ENCODE measurements around the gene BABAM1.

BABAM1 gene

DNA sequence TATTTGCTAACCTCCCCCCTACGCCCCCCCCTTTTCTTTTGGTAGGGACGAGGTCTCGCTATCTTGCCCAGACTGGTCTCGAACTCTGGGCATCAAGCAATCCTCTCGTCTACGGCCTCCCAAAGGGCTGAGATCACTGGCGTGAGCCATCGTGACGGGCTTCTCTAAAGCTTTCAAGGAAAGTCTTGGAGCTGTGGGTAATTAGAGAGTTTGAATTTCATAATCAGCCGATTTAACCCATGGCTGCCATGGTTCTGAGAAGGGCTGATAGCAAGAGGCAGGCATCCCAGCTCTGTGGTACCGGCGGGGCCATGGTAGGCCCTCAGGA, 36.7 kb downstream of the BABAM1 start:
- no peak for DNase-seq

- no peak for DNase-seq
These were observed 37.4 kb downstream of the BABAM1 start for GRCh38 chr19:17304386-17305215.

DNA sequence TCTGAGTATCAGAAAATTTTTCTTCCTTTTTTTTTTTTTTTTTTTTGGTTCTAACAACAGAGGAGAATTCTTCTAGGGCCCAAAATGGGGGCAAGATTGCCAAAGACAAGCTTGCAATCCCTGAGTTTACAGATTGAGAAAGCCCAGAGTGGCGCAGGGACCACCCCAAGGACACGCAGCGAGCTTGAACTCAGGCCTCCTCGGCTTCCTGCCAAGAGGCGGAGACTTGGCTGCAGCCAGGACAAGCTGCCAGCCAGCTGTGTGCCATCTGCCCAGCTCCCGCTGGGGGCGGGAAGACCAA, 37.9 kb downstream of the BABAM1 start:
- DNase-seq, result no peak

GRCh38 chr19:17305517-17306284, 38.5 kb downstream of the BABAM1 start, which contains the start of gene MRPL34:
Gene MRPL34, plus strand, starts transcription at chr19:17305872. Its CDS starts 21 bp downstream, at chr19:17305893.
- peak; percentile 95 to 97 for DNase-seq

- no peak for DNase-seq
These were observed 39.1 kb downstream of the BABAM1 start for GRCh38 chr19:17306285-17306714.

DNA sequence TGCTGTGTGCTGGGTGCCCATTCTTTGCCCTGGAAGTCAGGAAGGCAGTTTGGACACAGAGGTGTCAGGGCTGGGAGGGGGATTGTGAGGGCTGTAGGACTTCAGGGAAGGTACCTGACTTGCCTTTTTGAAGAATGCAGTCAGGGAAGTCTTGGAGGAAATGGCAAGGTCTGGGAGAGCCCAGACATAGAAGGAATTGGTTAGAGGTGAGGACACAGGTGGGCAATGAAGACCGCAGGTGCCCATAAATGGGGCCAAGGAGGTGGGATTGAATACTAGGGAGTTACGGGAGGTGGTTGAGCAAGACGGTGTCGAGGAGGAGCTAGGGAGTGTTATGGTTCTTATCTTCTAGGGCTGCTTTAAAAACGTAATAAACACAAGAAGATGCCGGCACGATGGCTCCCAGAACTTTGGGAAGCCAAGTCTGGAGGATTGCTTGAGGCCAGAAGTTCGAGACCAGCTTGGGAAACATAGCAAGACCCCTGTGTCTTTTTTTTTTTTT, 40.7 kb downstream of the BABAM1 start:
- DNase-seq, result no peak

- peak; percentile 99 to 100 for DNase-seq
These were observed 42.1 kb downstream of the BABAM1 start, which contains the start of gene DDA1 for GRCh38 chr19:17309198-17309964. Gene DDA1, plus strand, starts transcription at chr19:17309563. Its CDS starts 92 bp downstream, at chr19:17309655.

GRCh38 chr19:17309965-17310461, 42.8 kb downstream of the BABAM1 start:
- DNase-seq, result no peak

GRCh38 chr19:17311455-17312188, 44.4 kb downstream of the BABAM1 start:
- DNase-seq, result no peak

DNA sequence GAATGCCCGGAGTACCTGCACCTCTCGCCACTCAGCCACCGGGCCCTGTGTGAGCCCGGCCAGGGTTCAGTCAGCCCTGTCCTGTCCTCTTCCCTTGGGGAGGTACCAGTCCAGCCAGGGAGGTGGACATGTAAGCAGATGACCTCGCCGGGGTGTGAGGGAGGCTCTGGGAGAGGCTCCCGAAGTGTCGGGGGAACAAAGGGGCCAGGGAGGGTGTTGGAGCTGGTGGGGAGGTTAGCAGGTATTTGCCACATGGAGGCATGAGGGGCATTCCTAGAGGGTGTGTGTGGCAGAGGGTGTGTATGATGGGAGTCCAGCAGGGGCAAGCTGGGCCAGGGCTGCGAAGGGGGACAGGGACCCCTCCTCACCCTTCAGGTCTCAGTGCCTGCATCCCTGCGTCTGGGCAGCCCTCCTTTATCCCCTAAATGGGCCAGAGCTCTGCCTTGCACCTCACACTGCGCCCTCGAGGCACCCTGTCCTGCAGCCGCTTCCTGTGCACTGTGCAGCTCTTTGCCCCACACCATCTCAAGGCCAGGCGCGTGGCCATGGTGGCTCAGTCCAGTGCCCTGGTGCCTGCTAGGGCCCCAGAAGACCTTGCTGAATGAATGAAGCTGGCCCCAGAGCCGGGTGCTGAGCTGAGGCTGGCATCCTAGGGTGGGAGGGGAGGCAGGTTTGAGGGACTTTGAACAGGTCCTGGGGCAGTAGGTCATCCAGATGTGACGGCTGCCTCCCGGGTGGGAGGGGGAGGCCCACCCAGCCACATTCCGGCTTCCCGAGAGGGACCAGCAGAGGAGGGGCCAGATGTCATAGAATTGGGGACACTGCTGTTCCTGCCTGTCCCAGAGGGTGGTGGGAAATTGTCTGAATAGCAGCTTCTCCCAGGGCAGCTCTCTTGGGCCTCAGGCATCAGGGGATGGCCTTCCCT, 45.2 kb downstream of the BABAM1 start:
- no peak for DNase-seq

DNA sequence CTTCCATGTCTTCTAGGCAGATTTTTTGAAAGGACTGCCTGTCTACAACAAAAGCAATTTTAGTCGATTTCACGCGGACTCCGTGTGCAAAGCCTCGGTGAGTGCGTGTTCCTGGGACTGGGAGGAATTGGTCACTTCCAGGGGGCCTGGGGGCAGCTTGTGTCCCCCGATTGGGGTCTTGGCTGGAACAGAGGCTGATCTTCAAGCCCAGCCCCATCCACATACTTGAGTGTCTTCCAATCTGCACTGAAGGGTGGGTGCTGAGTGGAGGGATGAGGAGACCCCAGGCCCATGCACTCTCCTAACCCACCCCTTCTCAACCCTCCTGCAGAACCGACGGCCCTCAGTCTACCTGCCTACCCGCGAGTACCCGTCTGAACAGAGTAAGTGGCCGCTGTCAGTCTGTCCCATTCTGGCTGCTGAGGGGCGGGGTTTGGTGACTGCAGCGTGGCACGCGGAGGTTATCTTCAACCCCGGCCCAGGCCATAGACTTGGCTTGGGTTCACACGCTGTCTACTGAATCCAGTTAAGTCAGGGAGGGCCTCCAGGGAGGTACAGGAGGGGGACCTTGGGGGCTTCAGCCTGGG, 46.9 kb downstream of the BABAM1 start:
- no peak for DNase-seq

DNA sequence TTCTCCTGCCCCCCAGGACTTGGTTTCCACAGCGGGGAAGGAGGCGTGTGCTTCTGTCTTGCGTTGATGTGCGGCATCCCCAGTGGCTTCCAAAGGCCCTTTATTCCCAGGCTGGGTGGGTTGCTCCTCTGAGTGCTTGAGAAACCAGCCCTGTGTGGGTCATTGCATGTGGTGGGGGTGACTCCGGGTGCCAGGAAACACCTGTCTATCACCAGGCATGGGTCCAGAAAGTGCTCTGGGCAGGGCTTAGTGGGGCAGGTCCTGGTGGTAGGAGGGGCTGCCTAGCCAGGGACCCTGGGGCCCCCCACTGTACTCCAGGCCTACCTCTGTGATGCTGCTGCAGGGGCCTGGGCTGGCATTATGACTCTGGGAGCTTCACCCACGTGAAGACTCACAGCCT, 51.7 kb downstream of the BABAM1 start:
- DNase-seq, result no peak

- DNase-seq, result no peak
These were observed 52.4 kb downstream of the BABAM1 start for GRCh38 chr19:17319473-17320238.

DNA sequence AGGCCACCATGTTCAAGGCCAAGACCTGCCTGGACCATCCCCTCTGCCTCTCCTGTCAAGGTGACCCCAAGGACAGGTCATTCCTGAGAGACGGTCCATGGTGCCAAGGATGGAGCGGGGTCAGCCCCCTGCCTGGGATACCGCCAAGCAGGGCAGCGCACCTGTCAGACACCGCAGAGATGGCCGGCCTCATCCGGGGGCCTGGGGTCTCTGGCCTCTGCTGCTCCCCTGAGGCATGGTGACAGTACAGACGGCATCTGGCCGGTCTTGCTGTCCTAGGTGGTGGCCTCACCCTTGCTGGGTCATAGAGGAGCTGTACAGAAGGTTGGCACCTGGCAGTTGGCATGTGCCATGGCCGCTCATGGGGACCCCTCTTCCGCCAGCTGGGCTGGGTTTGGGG, 53.2 kb downstream of the BABAM1 start:
- DNase-seq, result no peak

- no peak for DNase-seq
These were observed 54.6 kb downstream of the BABAM1 start for GRCh38 chr19:17321655-17322489.

- DNase-seq, result no peak
These were observed 55.6 kb downstream of the BABAM1 start for GRCh38 chr19:17322854-17323253.

DNA sequence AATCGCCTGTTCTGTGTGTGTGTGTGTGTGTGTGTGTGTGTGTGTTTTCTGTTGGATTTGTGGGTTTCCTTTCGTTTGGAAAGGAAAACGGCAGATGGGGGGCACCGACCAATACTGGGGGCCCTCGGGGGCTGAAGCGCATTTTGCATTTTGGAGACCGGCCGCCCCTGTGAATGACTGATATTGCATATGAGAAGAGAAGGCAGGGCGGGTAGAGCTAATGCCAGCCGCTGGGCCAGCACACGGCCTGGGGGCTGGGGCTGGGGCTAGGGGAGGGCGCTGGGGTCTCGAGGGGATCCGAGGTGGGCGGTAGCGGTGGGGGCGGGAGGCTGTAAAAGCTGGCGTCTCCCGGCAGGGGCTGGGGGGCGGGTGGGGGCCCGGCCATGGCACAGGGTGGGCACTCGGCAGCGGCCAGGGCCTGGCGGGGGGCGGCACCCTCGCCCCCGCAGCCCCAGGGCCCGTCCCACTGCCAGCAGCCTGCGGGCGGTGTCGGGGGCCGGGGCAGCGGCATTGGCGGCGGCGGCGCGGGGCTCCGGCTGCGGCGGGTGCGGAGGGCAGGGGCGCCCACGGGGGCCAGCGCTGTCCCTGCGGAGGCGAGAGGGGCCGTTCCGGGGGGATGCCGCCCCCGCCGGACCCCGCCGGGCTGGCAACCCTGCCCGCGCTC, 56.2 kb downstream of the BABAM1 start:
- no peak for DNase-seq

- DNase-seq, result peak in 1 of 2 donors; percentile 40
These were observed 56.7 kb downstream of the BABAM1 start for GRCh38 chr19:17323964-17324332.

All from inflammatory macrophage treated with lipopolysaccharide for 1 hour (primary cell).